Stimulated activated CD8-positive, alpha-beta memory T cell treated with anti-CD3 and anti-CD28 coated beads, Interleukin-4, amount 100 ng/mL, for 24 hours (primary cell): ENCODE measurements around the gene AKAP12.

Experiments
- DNase-seq: peaks from one replicate; pipeline ENCODE4 v3.0.0-alpha.2; 2020; ENCODE audit warnings: low read depth

AKAP12 gene

DNA sequence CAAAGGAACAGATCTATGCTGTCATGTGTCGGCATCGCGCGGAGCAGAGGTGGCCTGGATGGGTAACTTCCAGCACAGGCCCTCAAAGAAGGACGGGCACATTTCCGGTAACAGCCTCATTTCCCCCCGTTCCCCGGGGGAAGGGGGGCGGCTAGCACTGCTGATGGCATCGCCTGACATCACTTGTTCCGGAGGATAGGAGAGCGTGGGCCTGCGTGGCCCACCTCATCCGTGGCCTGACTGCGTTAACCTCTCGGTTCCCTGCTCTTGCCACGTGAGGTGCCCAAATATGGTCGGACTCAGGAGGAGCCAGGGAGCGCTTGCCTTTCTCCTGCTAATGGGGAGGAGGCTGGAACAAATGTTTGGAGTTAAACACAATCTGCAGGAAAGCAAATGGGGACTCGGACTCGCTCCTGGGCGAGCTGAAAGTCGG is at the start of gene AKAP12:
AKAP12 (plus strand) TSS at position 365 of the 433 bp plus-strand sequence. CDS start 596 bp downstream, outside the sequence.
- no peak for DNase-seq

DNA sequence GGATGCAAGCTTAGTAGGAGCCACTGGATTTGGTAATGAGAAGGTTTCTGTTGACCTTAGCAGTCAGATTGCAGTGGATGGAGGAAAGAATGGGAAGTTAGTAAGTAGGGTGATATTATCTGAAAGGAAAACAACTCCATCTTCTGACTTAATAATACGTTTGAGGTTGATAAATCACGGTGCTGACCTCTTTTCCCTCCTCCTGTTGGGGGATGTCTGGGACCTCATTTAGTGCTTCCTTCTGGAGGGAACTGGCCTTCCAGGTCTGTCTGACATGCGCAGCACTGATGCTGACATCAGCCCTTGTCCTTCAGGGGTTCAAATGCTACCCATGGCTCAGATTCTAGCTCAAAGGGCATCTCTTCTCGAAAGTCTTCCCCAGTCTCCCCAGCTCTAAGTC is 48.2 kb upstream of the AKAP12 start:
- DNase-seq, result no peak

- DNase-seq, result no peak
These were observed 43.2 kb upstream of the AKAP12 start for GRCh38 chr6:151196555-151196954.

- no peak for DNase-seq
These were observed 42.2 kb upstream of the AKAP12 start for GRCh38 chr6:151197556-151197955.

DNA sequence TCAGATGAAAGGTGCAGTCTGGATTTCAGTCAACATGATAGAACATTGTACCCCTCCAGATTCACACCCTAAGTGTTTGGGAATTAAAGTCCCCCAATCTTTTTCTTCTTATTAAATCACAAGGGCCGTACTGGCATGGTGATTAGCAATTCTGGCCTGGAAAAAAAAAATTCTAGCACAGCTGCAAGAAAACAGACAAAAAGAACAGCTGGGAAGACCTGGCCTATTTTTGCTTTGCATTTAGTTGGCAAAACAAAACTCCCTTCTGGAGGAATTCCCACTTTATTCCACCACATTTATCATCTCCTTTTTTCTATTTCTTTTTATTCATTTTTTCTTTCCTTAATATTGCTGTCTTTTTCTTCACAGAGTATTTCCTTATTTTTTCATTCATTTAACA is 39.8 kb upstream of the AKAP12 start:
- DNase-seq, result no peak

DNA sequence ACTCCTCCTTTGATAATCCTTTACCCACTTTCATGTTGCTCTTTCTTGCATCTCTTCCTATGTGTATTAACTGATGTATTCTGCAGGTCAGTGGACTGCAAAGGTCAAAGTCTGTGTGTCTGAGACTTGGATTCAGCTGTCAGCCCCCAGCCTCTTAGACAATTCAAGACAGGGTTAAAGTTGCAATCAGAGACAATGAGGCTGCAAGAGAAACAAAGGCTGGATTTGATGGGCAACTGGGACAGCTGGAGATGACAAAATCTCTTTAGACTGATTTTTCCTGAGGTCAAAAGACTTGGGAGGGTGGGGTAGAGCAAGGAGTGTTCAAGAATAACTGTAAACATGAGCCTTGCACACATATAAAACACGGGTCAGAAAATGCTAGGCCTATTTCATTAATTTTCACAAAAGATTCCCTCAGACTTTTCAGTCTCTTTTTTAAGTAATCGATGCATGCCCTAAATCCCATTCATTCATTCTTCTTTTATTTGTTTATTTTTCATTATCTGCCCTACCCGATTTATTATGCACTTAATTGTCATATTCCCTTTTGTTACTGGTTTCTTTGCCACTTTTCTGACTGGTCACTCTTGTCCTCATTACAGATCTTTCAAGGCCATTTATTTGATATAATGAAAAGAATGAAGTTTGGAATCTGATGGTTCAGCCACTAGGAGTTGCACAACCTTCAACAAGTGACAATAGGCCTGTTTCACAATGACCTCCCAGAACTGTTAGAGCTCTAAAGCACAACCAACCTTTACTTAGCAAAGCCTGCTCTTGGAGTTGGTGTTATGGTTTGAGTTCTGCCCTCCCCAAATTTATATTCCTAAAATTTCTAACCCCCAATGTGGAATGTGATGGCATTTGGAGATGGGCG is 33.8 kb upstream of the AKAP12 start:
- DNase-seq, result no peak

DNA sequence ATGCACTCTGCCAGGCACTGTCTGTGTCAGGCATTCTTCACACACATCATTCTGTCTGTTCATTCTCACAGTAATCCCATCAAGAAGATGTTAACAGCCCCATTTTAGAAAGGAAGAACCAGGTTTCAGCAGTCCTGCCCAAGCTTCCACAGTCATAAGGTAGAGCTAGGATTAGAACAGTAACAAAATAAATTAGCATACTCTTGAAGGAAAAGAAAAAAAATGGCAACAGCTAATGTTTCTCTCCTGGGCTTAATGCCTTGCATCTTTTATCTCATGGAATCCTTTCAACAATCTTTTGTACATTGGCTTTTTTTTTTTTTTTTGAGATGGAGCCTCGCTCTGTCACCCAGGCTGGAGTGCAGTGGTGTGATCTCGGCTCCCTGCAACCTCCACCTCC is 32.1 kb upstream of the AKAP12 start:
- DNase-seq, result no peak

DNA sequence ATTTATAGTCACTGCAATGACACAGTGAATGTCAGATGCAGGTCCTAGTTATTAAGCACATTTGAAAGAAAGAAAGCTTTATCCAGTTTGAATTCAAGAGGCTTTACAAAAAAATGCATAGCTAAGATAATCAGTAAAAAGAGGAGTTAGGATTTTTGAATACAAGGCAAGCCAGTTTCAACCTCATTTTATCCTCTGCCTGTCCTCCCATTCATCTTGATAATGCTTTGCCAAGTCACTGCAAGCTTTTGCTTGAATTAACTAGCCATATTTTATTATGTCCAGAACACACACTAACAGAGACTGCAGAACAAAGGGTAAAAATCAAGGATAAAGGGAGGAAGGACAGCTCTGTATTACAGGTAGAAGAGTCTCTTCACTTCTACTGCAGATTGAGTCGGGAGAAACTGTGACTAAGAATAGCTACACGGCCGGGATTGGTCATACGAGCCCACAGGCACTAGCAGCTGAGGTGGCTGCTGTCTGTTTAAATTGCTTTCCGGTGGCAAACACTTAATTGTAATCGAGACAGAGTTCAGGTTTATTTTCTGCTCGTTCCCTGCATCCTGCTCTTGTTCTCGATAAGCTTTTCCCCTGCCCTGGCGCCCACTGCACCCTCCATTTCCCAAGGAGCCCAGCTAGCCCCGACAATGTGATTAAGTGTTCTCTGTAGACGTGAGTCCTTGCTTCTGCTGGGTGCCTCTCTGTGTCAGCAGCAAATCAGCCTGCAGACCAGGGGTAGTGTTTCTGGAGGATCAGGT is 30.5 kb upstream of the AKAP12 start:
- no peak for DNase-seq

DNA sequence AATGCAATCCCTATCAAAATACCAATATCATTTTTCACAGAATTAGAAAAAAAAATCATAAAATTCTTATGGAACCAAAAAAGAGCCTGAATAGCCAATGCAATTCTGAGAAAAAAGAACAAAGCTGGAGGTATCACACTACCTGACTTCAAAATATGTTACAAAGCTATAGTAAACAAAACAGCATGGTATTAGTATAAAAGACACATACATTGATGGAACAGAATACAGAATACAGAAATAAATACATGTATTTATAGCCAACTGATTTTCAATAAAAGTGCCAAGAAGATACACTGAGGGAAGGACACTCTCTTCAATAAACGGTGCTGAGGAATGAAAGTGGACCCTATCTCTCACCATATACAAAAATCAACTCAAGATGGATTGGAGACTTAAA is 28.7 kb upstream of the AKAP12 start:
- DNase-seq, result no peak

GRCh38 chr6:151213352-151213751 is 26.4 kb upstream of the AKAP12 start:
- no peak for DNase-seq

GRCh38 chr6:151215999-151216398 is 23.8 kb upstream of the AKAP12 start:
- DNase-seq, result no peak

- no peak for DNase-seq
These were observed 23.0 kb upstream of the AKAP12 start for GRCh38 chr6:151216804-151217203.

GRCh38 chr6:151219192-151219591 is 20.6 kb upstream of the AKAP12 start:
- DNase-seq, result no peak

DNA sequence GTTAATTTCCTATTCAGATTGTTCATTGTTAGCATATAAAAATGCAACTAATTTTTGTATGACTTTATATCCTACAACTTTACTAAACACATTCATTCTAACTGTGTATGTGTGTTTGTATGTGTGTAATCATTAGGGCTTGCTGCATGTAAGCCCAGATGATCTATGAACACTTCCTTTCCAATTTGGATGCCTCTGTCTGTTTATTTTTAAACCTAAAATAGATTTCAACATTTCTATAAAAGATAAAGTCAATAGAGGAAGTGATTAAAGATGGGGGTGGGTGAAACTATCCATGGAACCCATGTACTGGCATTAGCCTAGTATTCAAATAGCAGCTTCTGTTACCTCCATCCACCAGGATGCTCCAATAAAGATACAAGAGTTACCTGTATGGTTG is 15.7 kb upstream of the AKAP12 start:
- DNase-seq, result no peak

DNA sequence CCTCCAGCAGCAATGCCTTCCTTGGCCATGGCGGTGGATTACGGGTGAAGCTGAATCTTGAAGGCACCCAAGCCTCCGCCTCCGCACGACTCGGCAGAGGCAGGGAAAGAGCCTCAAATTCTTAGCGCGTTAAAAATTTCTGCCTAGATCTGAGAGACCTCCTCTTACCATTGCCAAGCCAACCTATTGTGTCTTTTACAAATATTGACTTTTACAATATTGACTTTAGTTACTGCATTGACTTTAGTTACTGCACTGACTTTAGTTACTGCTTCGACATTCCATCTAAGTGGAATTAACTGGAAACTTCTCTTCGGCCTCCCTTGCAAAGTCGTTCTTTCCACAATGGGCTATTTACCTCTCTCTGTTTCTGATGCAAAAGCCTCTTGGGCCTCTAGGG is 13.8 kb upstream of the AKAP12 start:
- no peak for DNase-seq

DNA sequence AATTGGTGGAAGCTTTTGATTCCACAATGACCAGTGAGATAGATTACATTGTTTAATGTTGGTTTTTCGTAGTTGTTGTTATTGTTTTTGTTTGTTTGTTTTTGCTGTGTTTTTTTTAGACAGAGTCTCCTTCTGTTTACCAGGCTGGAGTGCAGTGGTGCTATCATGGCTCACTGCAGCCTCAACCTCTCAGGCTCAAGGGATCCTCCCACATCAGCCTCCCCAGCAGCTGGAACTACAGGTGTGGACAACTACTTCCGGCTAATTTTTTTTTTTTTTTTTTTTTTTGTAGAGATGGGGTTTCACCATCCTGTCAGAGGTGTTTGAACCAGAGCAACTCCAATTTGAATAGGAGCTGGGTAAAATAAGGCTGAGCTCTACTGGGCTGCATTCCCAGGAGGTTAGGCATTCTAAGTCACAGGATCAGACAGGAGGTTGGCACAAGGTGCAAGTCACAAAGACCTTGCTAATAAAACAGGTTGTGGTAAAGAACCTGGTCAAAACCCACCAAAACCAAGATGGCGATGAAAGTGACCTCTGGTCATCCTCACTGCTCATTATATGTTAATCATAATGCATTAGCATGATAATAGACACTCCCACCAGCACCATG is 10.9 kb upstream of the AKAP12 start:
- DNase-seq, result no peak

DNA sequence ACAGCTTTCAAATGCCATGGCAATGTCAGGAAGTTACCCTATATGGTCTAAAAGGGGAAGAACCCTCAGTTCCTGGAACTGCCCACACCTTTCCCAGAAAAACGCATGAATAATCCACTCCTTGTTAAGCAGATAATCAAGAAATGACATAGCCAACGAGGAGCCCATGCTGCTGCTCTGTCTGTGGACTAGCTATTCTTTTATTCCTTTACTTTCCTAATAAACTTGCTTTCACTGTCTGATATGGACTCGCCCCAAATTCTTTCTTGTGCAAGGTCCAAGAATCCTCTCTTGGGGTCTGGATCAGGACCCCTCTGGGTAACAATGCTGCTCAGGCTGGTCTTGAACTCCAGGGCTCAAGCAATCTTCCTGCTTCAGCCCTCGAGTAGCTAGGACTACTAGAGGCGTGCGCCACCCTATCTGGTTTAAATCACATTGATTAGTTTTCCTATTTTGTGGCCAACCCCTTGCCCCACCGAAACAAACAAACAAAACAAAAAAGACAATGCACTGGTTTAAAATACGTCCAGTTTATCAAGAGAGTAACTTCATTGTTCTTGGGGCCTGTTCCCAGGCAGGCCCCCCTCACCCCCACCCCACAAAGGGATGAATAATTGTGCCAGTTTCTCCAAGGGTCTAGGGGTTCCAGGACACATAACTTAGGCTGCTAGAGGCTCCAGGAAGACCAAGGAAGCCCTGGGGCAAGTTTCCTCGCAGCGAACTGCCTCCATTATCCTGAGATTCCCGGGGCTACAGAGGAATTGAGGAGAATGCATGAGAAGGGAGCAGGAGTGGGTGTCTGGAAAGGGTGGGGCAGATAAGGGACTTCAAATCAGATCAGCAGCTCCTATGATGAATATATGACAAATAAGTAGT is 10.1 kb upstream of the AKAP12 start:
- DNase-seq, result peak; percentile 27

GRCh38 chr6:151230277-151230577 is 9.5 kb upstream of the AKAP12 start:
- DNase-seq, result no peak

GRCh38 chr6:151232899-151233298 is 6.9 kb upstream of the AKAP12 start:
- no peak for DNase-seq

DNA sequence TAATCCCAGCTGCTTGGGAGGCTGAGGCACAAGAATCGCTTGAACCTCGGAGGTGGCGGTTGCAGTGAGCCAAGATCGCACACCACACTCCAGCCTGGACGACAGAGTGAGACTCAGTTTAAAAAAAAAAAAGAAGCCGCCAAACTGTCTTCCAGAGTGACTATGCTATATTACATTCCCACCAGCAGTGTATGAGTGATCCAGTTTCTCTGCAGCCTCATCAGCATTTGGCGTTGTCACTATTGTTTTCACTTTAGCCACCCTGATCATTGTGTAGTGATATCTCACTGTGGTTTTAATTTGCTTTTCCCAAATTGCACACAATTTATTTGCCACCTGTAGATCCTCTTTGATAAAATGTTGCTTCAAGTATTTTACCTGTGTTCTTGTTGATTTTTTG is 6.0 kb upstream of the AKAP12 start:
- no peak for DNase-seq

- DNase-seq, result no peak
These were observed 2.9 kb upstream of the AKAP12 start for GRCh38 chr6:151236668-151237401.
